SJSA1 (cell line): Measurements from ENCODE around the gene RALGAPA2. TPM values are rescaled to one million over a fixed set of nuclear protein-coding genes. Genes with fewer than 3 reads are reported as not detected.
A peak's percentile ranks its signal among the peaks of the same experiment; 100 is the strongest.

Source experiments
- DNase-seq, 2 experiments: peaks; one replicate each; pipeline ENCODE4 v3.0.0-alpha.2; 2015 to 2020; ENCODE audit warnings: low spot score in 2 of 2, low read depth in 1 of 2
- H3K27ac ChIP-seq: fragments of 250-450 bp; sonication (Bioruptor Pico); 2 replicates; pipeline ENCODE4 v1.5.1; 2020; ENCODE audit warnings: mild to moderate bottlenecking, moderate library complexity
- H3K27me3 ChIP-seq: fragments of 250-450 bp; sonication (Bioruptor Pico); replicated peaks from 2 replicates; pipeline ENCODE4 v1.5.1; 2020; ENCODE audit warnings: mild to moderate bottlenecking, moderate library complexity
- H3K36me3 ChIP-seq: fragments of 250-450 bp; sonication (Bioruptor Pico); 2 replicates; pipeline ENCODE4 v1.5.1; 2020; ENCODE audit warnings: mild to moderate bottlenecking
- H3K4me1 ChIP-seq: fragments of 250-450 bp; sonication (Bioruptor Pico); replicated peaks from 2 replicates; pipeline ENCODE4 v1.6.1; 2021; ENCODE audit warnings: mild to moderate bottlenecking
- H3K4me3 ChIP-seq: fragments of 250-450 bp; sonication (Bioruptor Pico); 2 replicates; pipeline ENCODE4 v1.5.1; 2020; ENCODE audit warnings: mild to moderate bottlenecking
- H3K9me3 ChIP-seq: fragments of 250-450 bp; sonication (Bioruptor Pico); replicated peaks from 2 replicates; pipeline ENCODE4 v1.5.1; 2020; ENCODE audit warnings: mild to moderate bottlenecking
- total RNA-seq: library from RNA; depleted of rRNA; stranded (reverse); fragments of >200 nt; shearing (Covaris generic); gene quantifications from 2 replicates; pipeline ENCODE4 v1.2.3, GENCODE V29; 2014

RALGAPA2 gene
- total RNA-seq, 1 experiment from 2014 or later: 5.9 TPM

DNA sequence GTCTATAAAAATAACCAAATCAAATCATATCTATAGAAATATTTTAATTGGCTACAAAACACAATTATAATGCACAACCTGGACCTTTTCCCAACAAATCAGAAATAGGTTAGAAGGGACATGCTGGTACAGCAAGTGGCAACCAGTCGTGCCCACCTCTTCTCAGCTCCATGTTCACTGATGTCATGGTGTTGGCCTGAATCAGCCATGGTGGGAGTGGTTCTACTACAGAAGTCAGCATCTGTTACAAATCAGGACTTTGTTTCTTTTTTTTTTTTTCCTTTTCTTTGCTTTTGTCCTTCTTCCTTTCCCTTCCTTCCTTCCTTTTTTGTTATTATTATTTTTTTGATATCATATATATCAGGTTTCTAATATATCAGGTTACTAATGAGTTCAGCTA is 91.2 kb downstream of the RALGAPA2 start:
- Histone ChIP-seq H3K4me3 (no peak overlapping the region), H3K4me1 (no peaks in the 10 kb centered on the region), H3K27me3 (no peaks in the 10 kb centered on the region), H3K9me3 (no peaks in the 10 kb centered on the region), H3K36me3 (no peaks in the 10 kb centered on the region), H3K27ac (no peak overlapping the region)
- DNase-seq: no peak

DNA sequence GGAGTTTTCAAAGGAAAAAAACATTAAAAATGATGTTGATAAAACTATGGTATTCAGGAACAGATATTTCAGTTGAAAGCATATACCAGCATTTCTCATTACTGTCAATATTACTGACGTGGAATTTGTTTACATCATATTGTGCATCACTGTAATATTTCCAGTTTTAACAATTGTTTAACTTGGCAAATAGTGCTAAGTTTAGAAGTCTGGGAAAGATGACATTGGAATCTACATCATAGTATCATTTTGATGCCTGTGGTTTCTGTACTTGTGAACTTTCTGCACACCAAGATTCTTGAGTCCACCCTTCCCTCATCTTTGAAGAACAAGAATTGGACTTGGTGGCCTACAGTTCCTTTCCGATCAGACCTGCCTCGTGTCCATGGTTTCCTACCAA is 98.1 kb downstream of the RALGAPA2 start:
- no peaks in the 10 kb centered on the region for H3K9me3 ChIP-seq
- DNase-seq: no peak
- H3K4me1 ChIP-seq: no peaks in the 10 kb centered on the region
- no peaks in the 10 kb centered on the region for H3K27me3 ChIP-seq
- H3K4me3 ChIP-seq: no peak overlapping the region
- H3K36me3 ChIP-seq: no peaks in the 10 kb centered on the region
- no peak overlapping the region for H3K27ac ChIP-seq

DNA sequence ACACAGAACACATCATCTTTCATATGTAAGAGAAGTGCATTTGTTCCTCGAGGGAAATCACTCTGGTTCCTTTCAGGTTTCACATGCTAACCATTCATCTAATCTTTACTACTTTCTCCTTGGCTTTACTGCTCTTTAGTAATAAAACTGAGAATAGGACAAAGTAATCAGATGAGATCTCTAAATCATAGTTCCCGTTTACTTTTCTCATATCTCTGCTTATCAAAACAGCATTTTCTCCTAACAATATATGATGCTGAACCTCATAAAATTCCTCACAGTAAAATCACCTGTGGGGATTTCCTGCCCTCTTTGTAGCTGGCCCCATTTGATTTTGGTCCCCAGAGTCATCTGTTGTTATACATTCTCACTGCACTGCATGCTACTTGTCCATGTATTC is 100.2 kb downstream of the RALGAPA2 start:
- no peak for DNase-seq
- H3K4me1 ChIP-seq: no peaks in the 10 kb centered on the region
- no peak overlapping the region for H3K4me3 ChIP-seq
- no peak overlapping the region for H3K27ac ChIP-seq
- no peaks in the 10 kb centered on the region for H3K9me3 ChIP-seq
- no peaks in the 10 kb centered on the region for H3K36me3 ChIP-seq
- H3K27me3 ChIP-seq: no peaks in the 10 kb centered on the region

DNA sequence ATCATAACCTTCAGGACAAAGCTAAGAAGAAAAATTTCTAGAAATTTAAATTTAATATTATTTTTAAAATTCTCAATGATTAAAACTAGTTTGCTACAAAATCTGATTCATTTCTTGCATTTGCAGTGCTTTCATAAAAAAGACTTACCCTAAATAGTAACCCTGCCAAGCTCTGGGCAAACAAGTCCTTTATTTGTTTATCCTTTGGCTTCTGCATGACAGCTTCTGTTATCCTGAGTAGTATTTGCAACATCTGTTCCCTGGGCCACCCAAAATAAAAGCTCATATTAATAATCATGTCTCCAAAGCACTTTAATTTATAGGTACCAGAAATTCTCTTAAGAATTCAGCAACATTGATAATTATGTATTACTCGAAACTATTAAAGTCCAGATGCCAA is 101.3 kb downstream of the RALGAPA2 start:
- H3K27ac ChIP-seq: no peak overlapping the region
- no peak overlapping the region for H3K4me3 ChIP-seq
- no peak for DNase-seq
- H3K9me3 ChIP-seq: no peaks in the 10 kb centered on the region
- H3K27me3 ChIP-seq: no peaks in the 10 kb centered on the region
- H3K4me1 ChIP-seq: no peaks in the 10 kb centered on the region
- H3K36me3 ChIP-seq: no peaks in the 10 kb centered on the region

DNA sequence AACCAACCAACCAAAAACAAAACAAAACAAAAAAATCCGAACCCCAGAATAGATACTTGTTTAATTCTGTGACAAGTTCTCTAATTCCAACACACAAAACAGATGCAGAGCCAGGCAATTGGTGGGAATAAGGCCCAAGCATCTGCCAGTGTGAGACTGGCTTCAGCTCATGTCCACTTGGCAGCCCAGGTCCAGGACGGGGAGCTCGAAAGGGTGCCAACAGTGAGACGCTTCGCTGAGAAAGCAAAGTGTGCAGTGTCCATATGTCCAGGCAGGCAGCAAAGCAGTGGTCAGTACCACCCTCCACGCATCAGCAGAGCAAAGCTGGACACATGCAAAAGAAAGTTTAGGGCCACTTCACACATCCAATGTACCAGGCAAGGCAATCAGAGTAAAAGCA is 102.9 kb downstream of the RALGAPA2 start:
- no peaks in the 10 kb centered on the region for H3K9me3 ChIP-seq
- no peak overlapping the region for H3K4me3 ChIP-seq
- no peaks in the 10 kb centered on the region for H3K4me1 ChIP-seq
- no peak for DNase-seq
- H3K36me3 ChIP-seq: no peaks in the 10 kb centered on the region
- H3K27me3 ChIP-seq: no peaks in the 10 kb centered on the region
- H3K27ac ChIP-seq: no peak overlapping the region

DNA sequence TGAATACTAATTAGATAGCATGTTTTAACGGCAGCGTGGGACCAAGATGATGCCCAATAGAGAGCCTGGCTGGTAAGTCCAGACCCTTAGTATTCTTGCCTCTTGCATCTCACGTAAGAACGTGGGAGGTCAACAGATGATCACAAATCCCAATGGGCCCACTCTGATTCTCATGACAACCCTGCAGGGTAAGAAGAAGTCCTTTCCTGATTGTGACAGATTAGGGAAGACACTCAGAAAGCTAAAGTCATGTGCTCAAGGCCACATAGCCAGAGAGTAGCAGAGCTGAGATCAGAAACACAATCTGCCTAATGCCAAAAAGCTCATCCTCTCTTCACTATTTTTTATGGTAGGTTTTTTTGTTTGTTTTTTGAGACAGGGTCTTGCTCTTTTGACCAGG is 103.8 kb downstream of the RALGAPA2 start:
- Histone ChIP-seq H3K27ac (no peak overlapping the region), H3K9me3 (no peaks in the 10 kb centered on the region), H3K4me3 (no peak overlapping the region), H3K36me3 (no peaks in the 10 kb centered on the region), H3K27me3 (no peaks in the 10 kb centered on the region), H3K4me1 (no peaks in the 10 kb centered on the region)
- no peak for DNase-seq

DNA sequence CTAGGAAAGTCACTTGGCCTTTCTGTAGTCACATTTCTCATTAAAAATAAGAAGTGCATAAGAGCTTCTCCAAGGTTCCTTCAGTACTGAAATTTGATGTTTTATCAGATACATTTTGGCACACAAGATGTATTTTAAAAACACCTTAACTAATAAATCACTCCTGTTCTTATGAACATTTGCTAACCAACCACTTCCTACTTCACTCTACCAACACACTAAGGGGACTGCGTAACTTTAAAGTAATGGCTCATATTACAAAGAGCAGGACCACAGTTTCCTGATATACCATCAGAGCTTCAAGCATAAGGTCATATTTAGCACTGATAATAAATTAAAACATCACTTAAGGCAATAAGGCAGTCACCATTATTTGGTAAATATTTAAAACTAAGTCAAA is 104.4 kb downstream of the RALGAPA2 start:
- no peak overlapping the region for H3K4me3 ChIP-seq
- no peaks in the 10 kb centered on the region for H3K4me1 ChIP-seq
- H3K36me3 ChIP-seq: no peaks in the 10 kb centered on the region
- DNase-seq: no peak
- H3K27me3 ChIP-seq: no peaks in the 10 kb centered on the region
- H3K9me3 ChIP-seq: no peaks in the 10 kb centered on the region
- no peak overlapping the region for H3K27ac ChIP-seq

DNA sequence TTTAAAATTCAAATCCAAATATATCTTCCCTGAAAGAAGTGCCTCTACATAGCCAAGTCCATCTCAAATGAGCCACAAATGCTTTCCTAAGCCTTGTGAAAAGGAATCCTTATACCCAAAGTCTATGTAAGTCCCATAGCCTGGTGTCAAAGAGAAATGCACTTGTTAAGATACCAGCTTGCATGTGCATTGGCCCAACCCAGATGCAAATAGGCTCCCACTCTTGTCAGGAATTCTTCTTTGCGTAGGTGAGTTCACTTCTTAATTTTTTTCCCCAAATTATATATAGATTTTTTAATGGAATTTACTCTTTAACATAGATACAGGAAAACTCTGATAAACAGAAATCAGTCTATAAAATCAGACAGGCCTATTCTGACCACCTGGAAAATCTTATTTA is 105.6 kb downstream of the RALGAPA2 start:
- no peaks in the 10 kb centered on the region for H3K36me3 ChIP-seq
- H3K27ac ChIP-seq: no peak overlapping the region
- H3K4me3 ChIP-seq: no peak overlapping the region
- no peak for DNase-seq
- H3K9me3 ChIP-seq: no peaks in the 10 kb centered on the region
- no peaks in the 10 kb centered on the region for H3K4me1 ChIP-seq
- H3K27me3 ChIP-seq: no peaks in the 10 kb centered on the region

DNA sequence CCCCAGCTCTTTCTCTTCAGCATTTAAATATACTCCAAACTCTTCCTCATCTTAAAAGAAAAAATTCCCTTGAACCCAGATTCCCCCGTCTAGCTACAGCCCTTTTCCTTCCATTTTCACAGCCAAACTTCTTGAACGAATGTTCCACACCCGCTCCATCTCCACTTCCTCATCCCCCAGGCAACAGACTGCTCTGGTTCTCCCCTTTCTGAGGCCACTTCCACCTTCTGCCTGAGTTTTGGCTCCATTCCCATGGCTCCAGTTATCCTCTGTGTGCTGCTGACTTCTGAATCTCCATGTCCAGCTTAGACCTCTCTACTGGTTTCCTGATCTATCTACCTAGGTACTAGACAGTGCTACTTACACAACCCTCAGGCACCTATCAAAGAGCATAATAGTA is 106.4 kb downstream of the RALGAPA2 start:
- H3K36me3 ChIP-seq: no peaks in the 10 kb centered on the region
- no peaks in the 10 kb centered on the region for H3K4me1 ChIP-seq
- H3K27me3 ChIP-seq: no peaks in the 10 kb centered on the region
- H3K27ac ChIP-seq: no peak overlapping the region
- H3K4me3 ChIP-seq: no peak overlapping the region
- DNase-seq: no peak
- no peaks in the 10 kb centered on the region for H3K9me3 ChIP-seq

DNA sequence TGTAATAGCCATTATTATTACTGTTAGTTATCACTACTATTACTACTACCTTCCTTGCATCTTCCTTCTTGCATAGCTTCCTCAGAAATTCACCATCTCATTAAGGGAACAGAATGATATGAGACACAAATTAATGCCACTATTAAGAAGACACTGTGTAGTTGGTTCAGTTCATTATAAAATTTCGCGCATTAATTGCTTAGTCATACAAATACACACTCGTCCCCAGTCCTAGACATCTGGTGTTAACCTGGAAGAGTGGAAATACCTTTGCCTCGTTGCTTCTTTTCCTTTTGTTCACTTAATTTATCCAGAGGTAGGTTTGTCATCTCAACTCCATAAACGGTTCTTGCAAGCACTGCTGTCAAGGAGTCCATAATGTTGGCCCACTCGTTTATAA is 107.5 kb downstream of the RALGAPA2 start:
- H3K27ac ChIP-seq: no peak overlapping the region
- H3K27me3 ChIP-seq: no peaks in the 10 kb centered on the region
- H3K4me1 ChIP-seq: no peaks in the 10 kb centered on the region
- no peak overlapping the region for H3K4me3 ChIP-seq
- no peaks in the 10 kb centered on the region for H3K36me3 ChIP-seq
- H3K9me3 ChIP-seq: no peaks in the 10 kb centered on the region
- no peak for DNase-seq

DNA sequence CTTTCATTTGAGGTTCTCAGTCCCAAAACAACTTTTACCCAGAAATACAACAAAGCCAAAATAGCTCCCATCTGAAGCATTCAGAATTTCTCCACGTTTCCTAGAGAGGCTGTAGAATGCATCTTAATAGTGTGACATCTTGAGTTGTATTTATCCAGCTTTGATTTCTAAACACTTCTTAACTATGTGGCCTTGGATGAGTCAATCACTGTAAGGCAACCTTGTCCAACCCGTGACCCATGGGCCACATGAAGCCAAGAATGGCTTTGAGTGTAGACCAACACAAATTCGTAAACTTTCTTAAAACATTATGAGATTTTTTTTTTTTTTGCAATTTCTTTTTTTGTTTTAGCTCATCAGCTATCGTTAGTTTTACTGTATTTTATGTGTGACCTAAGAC is 108.1 kb downstream of the RALGAPA2 start:
- H3K4me3 ChIP-seq: no peak overlapping the region
- no peaks in the 10 kb centered on the region for H3K4me1 ChIP-seq
- no peaks in the 10 kb centered on the region for H3K36me3 ChIP-seq
- no peak overlapping the region for H3K27ac ChIP-seq
- no peaks in the 10 kb centered on the region for H3K9me3 ChIP-seq
- DNase-seq: no peak
- no peaks in the 10 kb centered on the region for H3K27me3 ChIP-seq

DNA sequence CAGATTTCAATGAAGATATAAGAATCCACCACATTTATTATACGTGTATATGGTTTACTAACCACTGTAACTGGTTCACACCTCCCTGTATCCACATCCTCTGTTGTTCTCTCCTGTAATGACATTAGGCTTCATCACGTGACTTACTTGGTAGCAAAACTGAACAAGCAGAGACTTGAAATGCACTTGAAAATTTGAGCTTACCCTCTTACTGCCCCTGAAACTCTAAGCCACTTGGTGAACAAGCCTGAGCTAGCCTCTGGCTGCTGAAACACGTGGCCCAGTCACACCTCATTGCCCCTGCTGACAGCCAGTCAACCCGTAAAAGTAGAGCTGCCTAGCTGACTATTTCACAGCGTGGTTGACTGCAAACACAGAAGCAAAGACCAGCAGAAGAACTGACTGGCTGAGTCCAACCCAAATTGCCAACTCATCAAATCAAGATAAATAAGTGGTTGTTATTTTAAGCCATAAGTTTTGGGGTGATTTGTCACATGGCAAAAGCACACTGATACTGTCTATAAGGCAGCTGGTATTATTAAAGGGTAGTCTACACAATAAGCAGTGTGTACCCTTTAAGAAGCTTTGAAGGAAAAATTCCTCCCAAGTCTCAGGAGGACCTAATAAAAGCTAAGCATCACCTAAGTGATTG is 109.0 kb downstream of the RALGAPA2 start:
- Histone ChIP-seq H3K27ac (no peak overlapping the region), H3K4me1 (no peaks in the 10 kb centered on the region), H3K36me3 (no peaks in the 10 kb centered on the region), H3K9me3 (no peaks in the 10 kb centered on the region), H3K27me3 (no peaks in the 10 kb centered on the region), H3K4me3 (no peak overlapping the region)
- no peak for DNase-seq

DNA sequence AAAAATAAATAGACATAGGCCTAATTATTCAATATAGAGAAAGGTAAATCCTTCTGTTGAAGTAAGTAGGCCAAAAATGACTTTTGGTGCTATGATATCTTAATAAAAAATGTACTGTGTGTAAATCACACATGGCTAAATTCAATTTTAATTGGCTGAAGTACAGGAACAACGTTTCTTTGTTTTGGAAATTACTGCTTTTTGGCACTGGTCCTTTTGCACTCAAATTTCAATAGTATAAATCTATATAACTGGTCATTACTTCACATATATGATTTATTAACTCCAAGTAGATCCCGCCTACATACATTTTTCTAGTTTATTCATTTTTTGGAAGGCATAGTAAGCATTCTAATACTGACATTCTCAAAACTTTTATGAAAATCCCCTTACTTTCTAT is 114.5 kb downstream of the RALGAPA2 start:
- no peaks in the 10 kb centered on the region for H3K9me3 ChIP-seq
- H3K4me1 ChIP-seq: no peaks in the 10 kb centered on the region
- no peak overlapping the region for H3K27ac ChIP-seq
- DNase-seq: no peak
- H3K36me3 ChIP-seq: no peaks in the 10 kb centered on the region
- H3K4me3 ChIP-seq: no peak overlapping the region
- H3K27me3 ChIP-seq: no peaks in the 10 kb centered on the region

DNA sequence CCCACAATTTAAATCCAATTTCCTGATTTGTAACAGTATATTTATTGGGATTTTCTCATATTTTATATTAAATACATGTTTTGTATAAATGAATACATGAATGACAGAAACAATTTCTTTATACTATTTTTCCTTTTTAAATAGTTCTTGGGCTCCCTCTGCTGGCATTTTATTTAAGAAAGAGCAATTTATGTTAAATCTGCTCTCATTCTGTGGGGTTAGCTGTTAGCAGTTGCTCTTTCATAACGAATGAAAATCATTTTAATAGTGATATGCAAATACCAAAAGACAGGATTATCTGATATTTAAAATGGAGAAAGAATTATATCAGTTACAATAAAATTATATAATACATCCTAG is 118.3 kb downstream of the RALGAPA2 start:
- peak in 1 of 2 experiments; percentile 2 for DNase-seq
- H3K4me1 ChIP-seq: no peaks in the 10 kb centered on the region
- no peak overlapping the region for H3K4me3 ChIP-seq
- H3K9me3 ChIP-seq: no peaks in the 10 kb centered on the region
- H3K27me3 ChIP-seq: no peaks in the 10 kb centered on the region
- no peaks in the 10 kb centered on the region for H3K36me3 ChIP-seq
- no peak overlapping the region for H3K27ac ChIP-seq

DNA sequence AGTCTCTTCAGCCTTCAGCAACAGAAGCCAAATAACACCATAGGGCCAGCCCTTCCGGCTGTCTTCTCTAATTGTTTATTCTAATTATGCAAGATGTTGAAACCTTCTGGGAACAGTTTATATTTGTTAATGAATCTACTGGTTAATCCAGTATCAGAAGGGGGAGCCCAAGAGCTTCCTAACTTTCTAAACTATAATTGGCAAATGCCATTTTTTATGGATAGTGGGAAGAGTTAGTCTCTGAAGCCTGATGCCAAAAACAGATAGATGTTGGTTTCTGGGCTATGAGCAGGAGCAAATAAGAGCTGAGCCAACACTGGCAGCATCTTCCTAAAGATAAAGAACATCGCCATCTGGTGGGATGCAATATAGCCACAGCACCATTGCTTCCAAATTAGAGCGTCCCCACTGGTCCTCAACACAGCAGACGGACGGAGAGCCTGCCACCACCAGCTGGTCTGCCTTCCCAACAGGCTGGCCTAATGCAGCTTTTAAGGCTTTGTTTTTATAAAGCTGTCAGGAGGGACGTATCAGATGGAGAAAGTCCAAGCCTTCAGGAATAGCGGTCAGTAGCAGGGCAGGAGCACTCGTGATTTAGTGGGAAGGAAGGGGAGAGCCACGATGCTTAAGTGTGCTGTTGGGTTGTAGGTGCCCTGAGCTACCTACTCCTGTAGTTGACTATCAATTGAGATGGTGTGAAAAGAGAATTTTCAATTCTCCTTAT is 118.8 kb downstream of the RALGAPA2 start:
- Histone ChIP-seq H3K4me1 (no peaks in the 10 kb centered on the region), H3K4me3 (no peak overlapping the region), H3K27ac (no peak overlapping the region), H3K9me3 (no peaks in the 10 kb centered on the region), H3K36me3 (no peaks in the 10 kb centered on the region), H3K27me3 (no peaks in the 10 kb centered on the region)
- peak in 1 of 2 experiments; percentile 15 for DNase-seq
